Superior temporal gyrus (tissue), 1 donor: Measurements from ENCODE around the gene AIP.

Source experiments
- DNase-seq: peaks from one replicate; pipeline ENCODE4 v3.0.0-alpha.2; 2016; ENCODE audit errors: extremely low spot score

Gene AIP

DNA sequence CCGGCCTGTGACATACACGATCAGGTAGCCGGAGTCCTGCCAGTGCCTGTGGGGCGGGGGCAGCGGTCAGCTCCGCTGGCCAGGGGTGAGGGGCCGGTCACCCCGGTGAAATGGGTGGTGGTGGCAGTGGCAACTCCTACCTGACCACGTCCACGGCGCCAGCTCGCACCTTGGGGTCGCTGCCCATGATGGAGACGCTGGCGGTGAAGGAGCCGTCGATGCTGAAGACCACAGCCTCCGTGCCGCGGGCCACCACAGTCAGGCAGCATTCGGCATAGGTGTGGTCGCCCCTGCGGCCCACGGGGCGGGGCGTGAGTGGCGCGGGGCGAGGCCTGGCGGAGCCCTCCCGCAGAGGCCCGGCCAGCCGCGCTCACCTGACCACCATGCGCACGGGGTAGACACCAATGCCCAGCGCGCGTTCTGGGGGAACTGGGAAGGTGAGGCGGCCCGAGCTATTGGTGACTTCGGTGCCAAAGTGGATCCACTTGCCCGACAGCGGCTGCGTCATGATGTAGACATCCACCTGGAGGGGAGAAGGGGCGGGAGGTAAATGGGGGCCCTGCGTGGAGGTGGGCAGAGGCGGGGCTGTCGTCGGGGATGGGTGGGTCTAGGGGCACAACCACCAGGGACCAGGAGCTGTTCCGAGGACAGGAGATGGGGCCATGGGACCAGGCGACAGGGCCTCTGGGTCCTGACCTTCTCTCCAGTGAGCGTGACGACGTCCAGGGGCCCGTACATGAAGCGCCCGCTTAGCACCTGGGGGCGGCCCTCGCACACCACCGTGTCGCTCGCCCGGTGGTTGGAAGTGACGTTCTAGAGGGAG, 10.9 kb downstream of the AIP start:
- no peak for DNase-seq

DNA sequence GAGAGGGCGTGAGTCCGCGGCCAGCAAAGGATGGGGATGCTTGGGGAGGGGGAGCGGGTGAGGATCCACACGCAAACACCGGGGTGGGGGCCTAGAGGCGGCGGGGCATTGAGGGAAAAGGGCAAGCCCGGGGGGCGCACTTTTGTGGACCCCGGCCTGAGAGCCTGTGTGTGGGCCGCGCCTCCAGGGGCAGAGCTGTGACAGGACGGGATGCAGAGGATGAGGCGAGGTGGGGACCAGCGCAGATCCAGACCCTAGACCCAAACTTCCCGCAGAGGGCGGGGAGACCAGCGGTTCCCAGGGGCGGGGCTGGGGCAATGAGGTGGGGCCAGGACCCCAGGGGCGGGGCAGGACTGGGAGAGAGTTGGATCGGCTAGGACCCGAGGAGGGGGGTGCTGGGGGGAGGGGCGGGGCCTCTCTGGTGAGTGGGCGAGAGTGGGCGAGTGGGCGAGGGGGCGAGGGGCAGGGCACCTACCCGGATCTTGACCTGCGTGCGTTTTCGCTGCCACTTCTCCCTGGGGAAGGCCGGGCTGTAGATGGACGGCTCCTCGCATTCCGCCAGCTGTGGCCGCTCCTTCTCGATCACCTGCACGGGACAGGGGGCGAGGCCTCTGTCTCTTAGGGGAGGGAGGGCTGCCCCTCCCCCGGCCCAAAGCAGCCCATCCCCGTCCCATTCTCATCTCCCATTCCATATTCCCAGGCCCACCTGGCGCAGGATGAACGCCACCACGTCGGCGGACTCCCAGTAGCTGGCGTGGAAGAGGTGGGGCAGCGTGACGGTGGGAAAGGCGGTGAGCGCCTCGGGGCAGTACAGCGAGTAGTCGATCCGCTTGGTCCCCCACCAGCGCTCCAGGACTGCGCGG, 11.8 kb downstream of the AIP start:
- no peak for DNase-seq

DNA sequence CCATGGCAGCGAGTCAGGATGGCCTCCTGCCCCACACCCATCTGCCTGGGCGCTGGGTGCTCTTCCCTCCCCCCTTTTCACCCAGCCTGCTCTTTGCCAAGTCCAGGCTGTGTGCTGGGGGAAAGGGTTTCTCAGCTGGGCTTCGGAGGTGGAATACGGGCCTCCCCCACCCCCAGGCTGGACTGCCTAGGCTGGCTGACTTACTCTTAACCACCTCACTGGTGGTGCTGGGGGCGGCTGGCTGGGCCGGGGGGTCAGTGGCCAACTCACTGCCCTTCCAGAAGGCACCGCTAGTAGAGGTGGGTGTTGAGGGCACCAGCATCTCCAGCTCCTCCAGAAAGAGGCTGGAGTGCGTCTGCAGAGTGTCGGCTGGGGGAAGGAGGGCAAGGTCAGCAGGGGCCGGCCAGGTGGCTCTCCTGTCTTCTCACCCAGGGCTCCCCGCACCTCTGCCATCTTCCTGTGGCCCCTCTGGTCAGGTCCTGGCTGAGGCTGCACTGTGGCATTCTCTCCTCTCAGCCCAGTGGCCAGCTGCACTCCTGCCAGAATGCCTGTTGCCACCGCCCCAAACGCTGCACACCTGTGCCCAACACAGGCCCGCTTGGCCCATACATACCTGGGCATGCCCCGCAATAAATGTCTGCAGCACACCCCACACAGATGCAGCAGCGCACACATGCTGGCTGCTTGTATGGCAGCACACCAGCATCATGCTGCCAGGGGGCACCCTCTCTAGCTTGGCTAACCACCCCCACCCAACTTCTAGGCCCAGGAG, 12.6 kb downstream of the AIP start:
- DNase-seq, result no peak

DNA sequence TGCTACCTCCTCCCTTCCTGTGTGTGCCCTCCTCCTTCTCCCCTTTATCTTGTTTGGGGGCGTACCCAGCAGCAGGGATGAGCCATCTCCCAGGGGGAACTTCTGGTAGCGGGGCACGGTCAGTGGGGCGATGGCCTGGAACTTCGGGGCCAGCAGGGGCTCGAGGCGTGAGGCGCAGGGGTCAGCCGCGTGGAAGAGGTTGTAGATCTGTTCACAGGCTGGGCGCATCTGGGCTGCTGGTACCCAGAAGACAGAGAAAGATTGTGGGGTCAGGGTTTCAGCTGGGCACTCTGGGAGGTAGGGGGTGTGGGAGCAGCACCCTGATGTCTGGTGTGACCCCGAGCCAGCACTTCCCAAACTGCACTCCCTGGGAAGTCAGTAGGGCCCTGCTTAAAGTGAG, 13.3 kb downstream of the AIP start:
- no peak for DNase-seq

DNA sequence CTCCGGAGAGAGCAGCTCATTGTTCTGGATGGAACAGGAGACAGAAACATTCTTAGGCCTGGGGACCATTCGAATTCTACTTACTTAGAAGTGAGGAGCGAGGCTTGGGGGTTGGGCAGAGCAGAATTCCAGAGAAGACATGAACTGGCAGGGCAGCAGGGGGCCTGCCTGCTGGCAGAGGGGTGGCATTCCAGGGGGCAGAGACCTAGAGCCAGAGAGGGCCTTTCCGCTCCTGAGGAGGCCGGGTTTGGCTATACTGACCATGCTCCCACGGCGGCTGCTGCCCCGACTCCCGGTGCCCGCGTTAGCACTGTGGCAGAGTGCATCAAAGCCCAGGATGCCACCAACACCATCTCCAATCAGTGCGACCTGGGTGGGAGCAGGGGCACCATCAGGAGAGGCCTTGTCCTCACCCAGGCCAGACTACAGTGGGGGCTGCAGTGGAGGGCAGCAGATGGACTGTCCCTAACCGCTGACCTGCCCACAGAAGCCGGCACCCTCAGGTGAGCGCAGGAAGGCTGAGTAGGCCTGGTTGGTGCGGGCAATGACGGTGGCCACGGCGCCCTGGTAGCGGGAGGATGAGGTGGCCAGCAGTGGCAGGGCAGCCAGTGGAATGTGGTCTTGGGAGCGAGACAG, 14.9 kb downstream of the AIP start:
- no peak for DNase-seq

DNA sequence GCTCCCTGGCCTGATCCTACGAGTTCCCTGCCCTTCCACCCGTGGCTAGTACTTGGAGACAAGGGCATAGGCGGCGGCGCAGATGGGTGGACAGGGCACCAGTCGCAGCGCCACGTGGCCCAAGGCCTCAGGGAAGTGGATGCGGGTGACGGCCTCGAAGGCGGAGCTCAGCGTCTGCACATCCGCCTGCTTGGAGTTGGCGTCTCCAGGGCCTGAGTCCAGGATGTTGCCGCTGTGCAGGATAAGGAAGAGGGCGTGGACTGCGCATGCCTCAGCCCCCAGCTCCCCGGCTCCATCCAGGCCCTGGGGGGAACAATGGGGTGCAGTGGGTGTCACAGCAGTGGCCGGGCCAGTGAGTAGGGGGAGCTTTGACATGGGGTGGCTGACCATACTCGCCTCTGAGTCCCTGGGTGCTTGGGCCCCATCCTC, 15.7 kb downstream of the AIP start:
- no peak for DNase-seq

DNA sequence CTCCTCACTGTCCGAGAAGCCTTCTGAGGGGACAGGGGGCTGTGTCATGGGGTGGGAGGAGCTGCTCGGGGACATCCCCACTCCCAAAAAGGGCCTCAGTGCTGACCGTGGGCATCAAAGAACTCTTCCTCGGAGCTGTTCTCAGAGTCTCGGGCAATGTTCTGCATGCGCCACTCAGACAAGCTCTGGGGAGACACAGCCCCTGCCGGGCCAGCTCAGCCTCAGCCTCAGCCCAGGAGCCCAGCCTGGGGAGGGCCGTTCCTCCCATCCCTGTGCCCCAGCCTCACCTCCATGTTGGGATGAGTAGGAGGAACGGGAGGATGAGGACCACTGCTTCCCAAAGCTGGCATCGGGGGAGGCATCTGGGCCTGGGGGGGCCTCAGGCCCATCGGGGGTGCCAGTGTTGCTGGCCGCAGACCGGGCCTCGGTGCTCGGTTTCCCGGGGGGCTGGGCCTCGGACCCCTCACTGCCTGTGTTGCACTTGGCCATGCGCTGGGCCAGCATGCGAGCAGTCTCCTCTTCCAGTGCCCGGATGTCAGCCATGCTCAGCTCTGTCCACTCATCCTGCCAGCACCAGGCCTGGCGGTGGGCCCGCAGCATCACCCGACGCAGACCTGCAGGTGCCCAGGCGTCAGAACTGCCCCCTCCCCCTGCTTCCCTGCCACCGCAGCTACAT, 17.1 kb downstream of the AIP start:
- DNase-seq, result no peak

DNA sequence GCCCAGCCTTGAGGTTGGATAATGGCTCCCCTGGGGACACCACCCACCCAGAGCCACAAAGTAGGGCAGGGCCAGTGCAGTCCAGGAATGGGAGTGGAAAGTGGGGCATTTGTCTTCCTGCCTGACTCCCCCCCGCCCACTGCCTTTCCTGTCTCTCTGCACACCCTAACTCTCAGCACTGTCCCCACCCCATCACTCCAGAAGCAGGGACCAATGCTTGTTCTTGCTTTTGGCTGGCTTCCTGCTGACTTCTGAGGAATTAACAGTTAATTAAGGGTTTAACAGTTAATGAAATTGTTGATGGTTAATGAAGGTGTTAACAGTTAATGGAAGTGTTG, 17.6 kb downstream of the AIP start:
- DNase-seq, result no peak

DNA sequence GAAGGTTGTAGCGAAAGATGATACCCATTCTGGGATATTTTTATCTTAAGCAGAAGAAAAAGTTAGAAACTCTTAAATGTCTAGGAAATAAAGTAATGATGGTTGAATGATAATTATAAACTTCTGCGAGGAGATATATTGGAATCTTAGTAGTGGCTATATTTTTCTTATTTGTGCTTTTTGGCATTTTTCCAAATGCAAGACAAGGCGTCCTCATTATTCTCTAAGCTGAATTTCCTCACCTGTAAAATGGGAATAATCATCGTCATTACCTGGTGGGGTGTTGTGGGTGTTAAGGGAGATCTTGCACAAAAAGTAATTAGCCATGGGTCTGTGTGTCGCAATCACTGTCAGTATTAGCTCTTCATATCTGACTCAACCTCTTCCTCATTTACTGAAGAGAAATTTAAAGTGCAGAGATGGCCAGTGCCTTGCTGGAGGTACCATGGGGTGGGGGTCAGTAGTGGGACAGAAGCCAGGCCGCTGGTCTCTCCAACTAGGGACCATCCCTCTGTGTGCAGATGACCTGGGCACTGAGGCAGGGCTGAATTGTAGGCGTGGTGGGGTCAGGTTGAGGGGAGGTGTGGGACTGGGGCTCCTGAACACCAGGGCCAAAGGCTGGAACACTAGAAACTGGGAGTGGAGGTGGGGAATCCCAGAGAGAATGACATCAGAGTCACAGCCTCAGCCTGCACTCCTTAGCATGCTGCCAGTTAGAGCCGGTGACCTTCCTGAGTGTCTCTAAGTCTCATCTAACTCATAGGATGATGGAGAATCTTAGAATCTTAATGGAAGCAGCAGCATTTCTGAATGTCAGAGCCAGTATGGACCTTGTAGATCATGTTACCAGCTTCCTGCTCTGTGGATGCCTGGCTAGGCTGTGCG, 18.2 kb downstream of the AIP start:
- DNase-seq, result no peak

DNA sequence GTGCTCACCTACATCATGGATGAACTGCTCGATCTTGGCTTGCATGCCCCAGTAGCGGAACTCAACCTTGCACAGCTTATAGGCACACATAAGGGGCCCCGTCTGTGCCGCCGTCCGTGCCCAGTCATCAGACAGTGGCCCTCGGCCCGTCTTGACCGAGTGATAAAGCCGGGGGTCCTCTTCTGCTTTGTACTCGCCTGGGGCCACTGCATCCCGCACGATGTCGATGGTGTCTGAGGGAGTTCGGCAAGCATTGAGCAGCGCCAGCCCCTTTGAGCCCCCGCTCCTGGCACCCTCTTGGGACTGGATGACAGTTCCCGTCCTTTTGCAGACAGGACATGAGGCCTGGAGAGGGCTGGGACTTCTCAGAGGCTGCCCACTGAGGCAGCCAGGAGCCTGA, 19.0 kb downstream of the AIP start:
- no peak for DNase-seq

DNA sequence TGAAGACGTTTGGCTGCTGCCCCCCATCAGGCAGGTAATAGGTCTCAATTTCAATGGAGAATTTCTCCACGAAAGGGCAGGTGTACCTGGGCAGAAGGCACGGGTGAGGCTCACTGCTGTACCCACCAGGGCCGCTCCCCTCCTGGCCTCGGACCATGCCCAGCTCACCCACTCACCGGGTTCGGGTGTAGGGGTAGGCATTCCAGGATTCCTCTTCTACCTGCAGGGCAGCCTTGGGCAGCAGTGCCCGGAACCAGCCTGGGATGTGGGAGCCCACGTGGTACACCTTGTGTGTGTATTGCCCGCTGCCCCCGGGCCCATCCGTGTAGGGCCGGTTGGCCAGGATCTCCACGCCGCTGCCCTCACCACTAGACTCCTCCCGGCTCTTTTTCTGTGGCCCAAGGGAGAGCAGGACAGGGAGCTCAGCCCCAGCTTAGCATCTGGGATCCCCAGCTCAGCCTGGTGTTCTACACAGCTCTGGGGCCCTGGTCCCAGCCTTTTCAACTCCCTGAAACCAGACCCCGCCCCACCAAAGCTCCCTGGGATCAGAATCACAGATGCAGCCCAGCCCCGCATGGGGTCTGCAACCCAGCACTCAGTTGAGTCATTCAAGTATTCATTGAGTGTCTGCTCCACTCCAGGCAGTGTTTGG, 19.6 kb downstream of the AIP start:
- DNase-seq, result no peak

DNA sequence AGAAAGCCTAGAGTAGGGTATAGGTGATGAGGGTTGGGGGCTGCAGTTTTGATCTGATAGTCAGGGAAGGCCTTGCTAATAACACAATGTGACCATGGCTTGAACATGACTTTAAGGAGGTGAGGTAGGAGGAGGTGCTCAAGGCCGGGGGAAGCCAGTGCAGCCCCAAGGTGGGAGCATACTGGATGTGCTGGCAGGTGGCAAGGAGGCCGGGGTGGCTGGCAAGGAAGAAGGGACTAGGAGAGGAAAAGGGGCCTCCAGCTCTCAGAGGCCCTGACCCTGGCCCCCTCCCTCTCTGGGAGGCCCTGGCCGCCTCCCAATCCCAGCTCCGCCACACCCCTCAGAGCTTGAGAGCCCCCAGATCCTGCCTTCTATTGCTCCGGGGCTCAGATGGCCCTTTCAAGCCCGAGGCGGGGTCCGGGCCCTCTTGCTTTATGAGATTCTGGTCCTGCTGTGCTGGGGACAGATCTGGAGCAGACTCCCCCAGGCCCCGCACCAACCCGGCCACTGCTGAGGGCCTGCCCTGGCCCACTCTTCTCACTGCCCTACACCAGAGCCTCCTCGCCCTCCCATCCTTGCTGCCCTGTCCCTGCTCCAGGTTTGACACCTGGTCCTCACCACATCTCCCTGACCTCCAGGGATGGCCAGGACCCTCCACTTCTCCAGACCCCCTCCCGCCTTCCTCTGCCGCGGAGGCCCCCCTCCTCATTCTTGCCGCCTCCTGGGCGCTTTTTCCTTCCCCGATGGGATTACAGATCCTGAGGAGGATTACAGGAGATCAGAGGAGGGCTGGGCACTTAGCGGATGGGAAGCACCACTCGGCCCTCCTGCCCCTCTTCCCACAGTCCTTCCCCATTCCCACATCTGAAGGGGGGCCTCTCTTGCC, 20.5 kb downstream of the AIP start:
- DNase-seq, result no peak

DNA sequence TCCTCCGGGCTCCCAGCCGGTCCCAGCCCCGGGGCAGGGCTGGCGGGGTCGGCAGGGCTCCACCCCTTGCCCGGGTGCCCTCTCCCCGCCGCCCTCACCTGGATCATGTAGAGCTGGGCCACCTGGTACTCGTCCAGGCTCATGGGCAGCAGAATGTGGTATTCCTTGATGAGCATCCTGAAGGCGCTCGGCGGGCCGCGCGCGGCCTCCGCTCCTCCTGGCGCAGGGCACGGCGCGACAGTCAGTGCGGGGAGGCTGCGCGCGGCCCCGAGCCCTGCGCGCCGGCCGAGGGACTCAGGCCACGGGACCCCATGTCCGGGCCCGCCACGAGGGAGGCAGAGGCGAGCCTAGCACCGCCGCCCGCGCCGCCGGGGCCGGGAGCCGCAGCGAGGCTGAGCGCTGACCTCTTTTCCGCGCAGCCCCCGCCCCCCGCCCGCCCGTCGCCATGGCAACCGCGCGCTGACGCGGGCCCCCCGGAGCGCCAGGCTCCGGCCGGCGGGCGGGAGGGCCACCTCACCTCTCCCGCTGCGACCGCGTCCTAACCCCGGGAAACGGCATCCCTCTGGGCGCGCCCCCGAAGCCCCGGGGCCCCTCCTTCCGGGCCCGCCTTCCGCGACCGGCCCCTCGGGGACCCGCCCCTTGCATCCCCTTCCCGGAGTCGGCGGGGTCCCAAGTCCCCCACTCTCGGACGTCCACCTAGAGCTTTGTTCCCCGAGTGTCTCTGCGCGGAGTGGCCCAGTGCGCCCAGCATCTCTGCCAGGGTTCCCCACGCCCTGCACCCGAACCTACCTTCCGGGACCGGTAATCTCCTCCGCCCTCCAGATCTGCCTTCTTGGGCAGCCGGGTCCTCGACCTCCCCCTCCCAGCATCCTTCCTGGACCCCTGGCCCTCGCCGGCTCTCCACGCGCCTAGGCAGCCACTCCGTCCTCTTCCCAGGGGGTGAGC, 21.5 kb downstream of the AIP start:
- DNase-seq, result no peak

DNA sequence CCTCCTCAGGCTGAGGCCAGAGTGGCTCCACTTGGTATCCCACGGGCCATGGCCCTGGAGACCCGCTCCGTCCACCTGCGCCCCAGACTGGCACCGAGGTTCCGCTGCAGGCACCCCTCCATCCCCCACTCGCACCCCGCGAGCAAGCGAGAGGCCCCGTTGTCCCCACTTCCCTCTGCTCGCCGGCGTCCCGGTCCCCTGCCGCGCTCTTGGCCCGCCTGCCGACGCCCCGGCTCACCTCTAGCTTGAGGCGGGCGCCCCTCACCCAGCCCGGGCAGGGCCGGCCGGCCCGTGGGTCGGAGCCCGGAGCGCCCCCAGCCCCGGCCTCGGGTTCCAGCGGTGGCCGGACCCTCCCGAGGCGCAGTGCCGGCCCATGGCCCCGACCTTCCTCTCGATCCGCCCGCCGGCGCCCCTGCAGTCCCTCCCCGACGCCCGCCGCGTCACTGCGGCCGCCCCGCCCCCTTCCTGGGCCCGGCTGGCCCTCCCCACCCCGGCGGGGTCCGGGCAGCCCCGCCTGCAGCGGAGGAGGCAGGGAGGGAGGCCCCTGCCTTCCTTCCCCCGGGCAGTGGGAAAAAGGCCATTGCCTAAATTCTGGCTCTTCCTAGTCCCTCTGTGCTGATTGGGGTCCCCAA, 22.2 kb downstream of the AIP start, which contains the start of gene PITPNM1:
Gene PITPNM1, minus strand, starts transcription at position 414 of the 632 bp plus-strand sequence. CDS start 1,183 bp downstream, outside the sequence.
- no peak for DNase-seq

DNA sequence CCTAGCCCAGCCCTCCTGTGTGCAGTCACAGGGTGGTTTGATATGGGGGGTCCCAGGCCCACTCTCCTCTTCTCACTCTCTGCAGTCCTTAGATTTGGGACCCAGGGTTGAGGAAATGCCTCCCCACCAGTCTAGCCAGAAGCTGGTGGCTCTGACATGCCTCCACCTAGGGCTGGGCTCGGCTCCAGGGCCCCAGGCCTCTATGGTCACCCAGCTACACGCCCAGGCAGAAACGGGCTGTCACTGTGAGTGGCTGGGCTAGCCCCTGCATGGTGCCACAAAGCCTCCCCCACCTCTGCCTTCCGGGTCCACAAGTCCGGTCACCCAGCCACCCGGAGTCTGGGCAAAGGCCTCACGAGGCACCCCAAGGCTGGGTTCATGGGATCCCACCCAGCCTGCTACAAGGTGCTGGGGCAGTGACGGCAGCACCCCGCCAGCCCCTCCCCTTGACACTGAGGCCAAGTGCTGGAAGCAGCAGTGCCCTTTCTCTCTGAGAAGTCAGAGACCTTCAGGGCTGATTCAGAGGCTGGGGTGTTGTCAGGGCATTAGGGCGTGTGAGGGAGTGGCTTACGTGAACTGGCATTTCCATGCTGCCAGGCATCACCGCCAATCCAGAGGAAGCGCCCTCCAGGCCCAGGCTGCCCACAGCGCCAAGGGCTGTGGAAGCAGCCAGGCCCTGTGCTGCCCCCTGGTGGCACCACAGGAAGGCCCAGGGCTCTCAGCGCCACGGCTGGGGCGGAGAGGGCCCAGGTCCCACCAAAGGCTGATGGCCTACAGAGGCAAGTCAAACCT, 23.0 kb downstream of the AIP start:
- DNase-seq, result peak; percentile 88

DNA sequence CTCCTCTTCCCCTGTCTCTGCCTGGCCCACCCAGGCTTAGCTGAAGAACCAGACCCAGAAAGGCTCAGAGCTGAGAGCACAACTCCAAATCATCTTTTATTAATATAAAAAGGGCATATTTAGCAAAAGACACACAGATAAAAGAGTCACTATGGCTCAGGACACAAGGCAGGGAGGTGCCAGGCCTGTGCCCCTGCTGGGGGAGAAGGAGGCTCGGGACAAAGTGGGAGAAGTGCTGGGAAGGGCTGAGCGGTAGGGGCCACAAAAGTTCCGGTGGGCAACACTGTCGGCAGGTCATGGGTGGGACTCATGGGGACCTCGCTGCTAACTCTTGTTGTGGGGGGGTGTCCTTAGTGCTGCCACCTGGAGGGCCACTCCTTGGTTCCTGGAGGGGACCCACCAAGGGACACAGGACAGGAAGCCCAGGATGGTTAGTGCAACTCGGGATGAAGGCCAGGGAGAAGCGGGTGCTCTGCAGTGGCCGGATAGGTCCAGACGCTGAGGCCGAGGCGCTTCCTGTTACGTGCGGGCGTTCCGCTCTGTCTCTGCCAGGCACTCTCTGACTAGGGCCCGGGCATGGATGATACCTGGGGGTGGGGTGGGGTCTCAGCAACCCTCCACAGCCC, 23.7 kb downstream of the AIP start:
- DNase-seq, result no peak
